Osteocyte (in vitro differentiated cells): ENCODE data around the gene IMPG2. TPM values are rescaled to one million over a fixed set of nuclear protein-coding genes. Genes with fewer than 3 reads are reported as not detected.

Experiments used
- DNase-seq: peaks from one replicate; pipeline ENCODE4 v3.0.0; 2021; ENCODE audit warnings: mixed read lengths; ENCODE audit not compliant: unreplicated experiment; ENCODE audit errors: extremely low spot score
- H3K27ac Mint-ChIP-seq: one replicate; pipeline ENCODE4 v1.8.0; 2021; ENCODE audit warnings: mild to moderate bottlenecking, mixed read lengths; ENCODE audit not compliant: unreplicated experiment
- H3K27me3 Mint-ChIP-seq: one replicate; pipeline ENCODE4 v1.8.0; 2021; ENCODE audit warnings: mixed read lengths; ENCODE audit not compliant: unreplicated experiment
- H3K36me3 Mint-ChIP-seq: one replicate; pipeline ENCODE4 v1.8.0; 2021; ENCODE audit warnings: mixed read lengths; ENCODE audit not compliant: unreplicated experiment
- H3K4me1 Mint-ChIP-seq: one replicate; pipeline ENCODE4 v1.8.0; 2021; ENCODE audit warnings: mixed read lengths; ENCODE audit not compliant: unreplicated experiment
- H3K4me3 Mint-ChIP-seq: one replicate; pipeline ENCODE4 v1.8.0; 2021; ENCODE audit warnings: mild to moderate bottlenecking, moderate library complexity, mixed read lengths; ENCODE audit not compliant: unreplicated experiment
- H3K9me3 Mint-ChIP-seq: one replicate; pipeline ENCODE4 v1.8.0; 2021; ENCODE audit warnings: mixed read lengths; ENCODE audit not compliant: unreplicated experiment
- CTCF ChIP-seq: fragments of 200-600 bp; sonication (generic); IDR thresholded peaks from 2 replicates; pipeline ENCODE4 v1.5.0; 2021; ENCODE audit warnings: antibody characterized with exemption, mild to moderate bottlenecking, moderate library complexity
- total RNA-seq: library from RNA; stranded (reverse); gene quantifications from 2 replicates; pipeline ENCODE4 v1.2.1, GENCODE V29; 2021

IMPG2 gene
- total RNA-seq, 1 donor from 2014 or later = 0.73 TPM

DNA sequence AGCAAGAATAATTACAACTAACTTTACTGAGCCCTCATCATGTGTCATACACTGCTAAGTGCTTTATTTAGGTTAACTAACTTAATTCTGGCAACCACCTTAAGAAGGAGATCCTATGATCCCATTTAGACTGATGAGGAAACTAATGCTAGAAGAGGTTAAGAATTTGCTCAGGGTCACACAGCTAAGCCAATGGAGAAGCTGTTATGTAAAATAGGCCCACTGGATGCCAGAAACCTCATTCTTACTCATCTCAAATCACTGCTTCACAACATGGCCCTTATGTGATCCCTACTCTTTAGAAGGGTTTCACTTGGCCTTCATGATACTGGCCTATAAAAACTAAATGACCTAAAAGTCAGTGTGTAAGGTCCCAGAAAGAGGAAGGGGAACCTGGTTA lies 41.2 kb downstream of the IMPG2 start:
- TF ChIP-seq CTCF = no peak
- H3K4me3 Mint-ChIP-seq = no peak overlapping the region
- no peak for DNase-seq
- H3K27me3 Mint-ChIP-seq = no peaks in the 10 kb centered on the region
- H3K27ac Mint-ChIP-seq = no peak overlapping the region
- peaks cover 18% of the 10 kb centered on the region for H3K36me3 Mint-ChIP-seq
- H3K4me1 Mint-ChIP-seq = no peaks in the 10 kb centered on the region
- H3K9me3 Mint-ChIP-seq = no peaks in the 10 kb centered on the region

- Mint-ChIP-seq H3K36me3 (peaks cover 15% of the 10 kb centered on the region), H3K4me1 (no peaks in the 10 kb centered on the region), H3K27me3 (no peaks in the 10 kb centered on the region), H3K4me3 (no peak overlapping the region), H3K9me3 (no peaks in the 10 kb centered on the region), H3K27ac (no peak overlapping the region)
- no peak for DNase-seq
- TF ChIP-seq CTCF = no peak
Measured at GRCh38 chr3:101278727-101279126, 41.6 kb downstream of the IMPG2 start.

DNA sequence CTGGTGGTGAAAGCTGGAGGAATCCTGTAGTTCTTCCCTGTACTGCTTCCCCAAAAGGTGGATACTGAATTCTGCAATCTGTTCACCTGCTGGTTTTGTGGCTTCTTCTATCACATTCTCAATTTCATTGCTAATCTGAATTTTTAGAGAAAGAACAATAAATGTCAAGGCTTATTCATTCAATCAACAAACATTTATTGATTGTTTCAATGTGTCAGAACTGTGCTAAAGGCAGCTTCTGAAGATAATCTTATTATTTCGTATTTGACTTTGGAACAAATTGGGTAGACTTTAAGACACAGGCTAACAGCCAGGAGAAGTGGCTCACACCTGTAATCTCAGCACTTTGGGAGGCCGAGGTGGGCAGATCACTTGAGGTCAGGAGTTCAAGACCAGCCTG lies 46.8 kb downstream of the IMPG2 start:
- no peak for TF ChIP-seq CTCF
- Mint-ChIP-seq H3K4me1 (no peaks in the 10 kb centered on the region), H3K36me3 (peaks cover 22% of the 10 kb centered on the region), H3K4me3 (no peak overlapping the region), H3K27ac (no peak overlapping the region), H3K9me3 (no peaks in the 10 kb centered on the region), H3K27me3 (no peaks in the 10 kb centered on the region)
- no peak for DNase-seq

- H3K4me1 Mint-ChIP-seq = no peaks in the 10 kb centered on the region
- H3K4me3 Mint-ChIP-seq = no peak overlapping the region
- H3K27ac Mint-ChIP-seq = no peak overlapping the region
- no peak for TF ChIP-seq CTCF
- DNase-seq = no peak
- H3K9me3 Mint-ChIP-seq = no peaks in the 10 kb centered on the region
- peaks cover 21% of the 10 kb centered on the region for H3K36me3 Mint-ChIP-seq
- H3K27me3 Mint-ChIP-seq = no peaks in the 10 kb centered on the region
Measured at GRCh38 chr3:101273156-101273555, 47.2 kb downstream of the IMPG2 start.

GRCh38 chr3:101271728-101272127 lies 48.6 kb downstream of the IMPG2 start:
- no peaks in the 10 kb centered on the region for H3K27me3 Mint-ChIP-seq
- no peaks in the 10 kb centered on the region for H3K9me3 Mint-ChIP-seq
- no peak overlapping the region for H3K27ac Mint-ChIP-seq
- no peaks in the 10 kb centered on the region for H3K4me1 Mint-ChIP-seq
- DNase-seq = no peak
- TF ChIP-seq CTCF = no peak
- H3K4me3 Mint-ChIP-seq = no peak overlapping the region
- peaks cover 21% of the 10 kb centered on the region for H3K36me3 Mint-ChIP-seq
